PC-3 (cell line): ENCODE data around the gene TNXB.
"Not testable (repeated sequence)": the region's sequence is repeated elsewhere in the genome, so short reads cannot be mapped to it uniquely, and the experiment has no call there.

Experiments
- EZH2phosphoT487 ChIP-seq: fragments of 300-600 bp; sonication (generic); IDR thresholded peaks from 2 replicates; pipeline ENCODE4 v1.6.1; 2018; ENCODE audit warnings: mild to moderate bottlenecking, antibody characterized with exemption, low read length, borderline replicate concordance
- TF ChIP-seq, protein P1 (sequence below): fragments of 300-600 bp; sonication (generic); conservative IDR thresholded peaks from 2 replicates; pipeline ENCODE4 v1.5.1; 2017; ENCODE audit warnings: antibody characterized with exemption, low read depth, mild to moderate bottlenecking, low read length

DNA sequence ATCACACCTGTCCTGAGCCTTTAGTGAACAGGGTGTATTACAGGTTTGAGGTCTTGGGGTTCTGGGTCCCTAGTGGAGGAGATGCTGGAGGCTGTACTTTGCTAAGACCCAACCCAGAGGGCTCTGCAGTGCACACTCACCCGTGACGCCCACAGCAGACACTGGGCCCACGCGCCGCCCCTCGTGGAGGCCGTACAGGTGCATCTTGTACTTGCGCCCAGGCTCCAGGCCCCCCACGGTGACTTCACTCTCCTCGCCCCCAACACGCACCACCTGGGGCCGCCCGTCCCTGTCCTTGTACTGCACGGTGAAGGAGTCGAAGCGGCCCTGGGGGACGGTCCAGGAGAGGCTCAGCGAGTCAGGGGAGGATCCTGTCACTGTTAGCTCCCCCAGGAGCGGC lies 41.6 kb downstream of the TNXB start:
- TF ChIP-seq, protein P1, sequence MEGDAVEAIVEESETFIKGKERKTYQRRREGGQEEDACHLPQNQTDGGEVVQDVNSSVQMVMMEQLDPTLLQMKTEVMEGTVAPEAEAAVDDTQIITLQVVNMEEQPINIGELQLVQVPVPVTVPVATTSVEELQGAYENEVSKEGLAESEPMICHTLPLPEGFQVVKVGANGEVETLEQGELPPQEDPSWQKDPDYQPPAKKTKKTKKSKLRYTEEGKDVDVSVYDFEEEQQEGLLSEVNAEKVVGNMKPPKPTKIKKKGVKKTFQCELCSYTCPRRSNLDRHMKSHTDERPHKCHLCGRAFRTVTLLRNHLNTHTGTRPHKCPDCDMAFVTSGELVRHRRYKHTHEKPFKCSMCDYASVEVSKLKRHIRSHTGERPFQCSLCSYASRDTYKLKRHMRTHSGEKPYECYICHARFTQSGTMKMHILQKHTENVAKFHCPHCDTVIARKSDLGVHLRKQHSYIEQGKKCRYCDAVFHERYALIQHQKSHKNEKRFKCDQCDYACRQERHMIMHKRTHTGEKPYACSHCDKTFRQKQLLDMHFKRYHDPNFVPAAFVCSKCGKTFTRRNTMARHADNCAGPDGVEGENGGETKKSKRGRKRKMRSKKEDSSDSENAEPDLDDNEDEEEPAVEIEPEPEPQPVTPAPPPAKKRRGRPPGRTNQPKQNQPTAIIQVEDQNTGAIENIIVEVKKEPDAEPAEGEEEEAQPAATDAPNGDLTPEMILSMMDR: not testable (repeated sequence)
- not testable (repeated sequence) for TF ChIP-seq EZH2phosphoT487
